Ectodermal cell (in vitro differentiated cells): ENCODE measurements around the gene IKZF1.

Source experiments
- H3K27ac ChIP-seq: 2 replicates; pipeline ENCODE4 v1.7.0; 2013; ENCODE audit warnings: mild to moderate bottlenecking, low read depth, low read length; ENCODE audit not compliant: insufficient read depth, poor library complexity, severe bottlenecking
- H3K27me3 ChIP-seq: 2 replicates; pipeline ENCODE4 v1.7.0; 2013; ENCODE audit warnings: mild to moderate bottlenecking, low read length; ENCODE audit not compliant: insufficient read depth, control insufficient read depth, poor library complexity, severe bottlenecking
- H3K36me3 ChIP-seq: one replicate; pipeline ENCODE4 v1.7.0; 2013; ENCODE audit warnings: low read length; ENCODE audit not compliant: control insufficient read depth, insufficient read depth
- H3K4me1 ChIP-seq: one replicate; pipeline ENCODE4 v1.7.0; 2013; ENCODE audit warnings: low read length; ENCODE audit not compliant: control insufficient read depth, insufficient read depth
- H3K4me3 ChIP-seq: 2 replicates; pipeline ENCODE4 v1.7.0; 2013; ENCODE audit warnings: low read depth, low read length, control low read depth; ENCODE audit not compliant: insufficient read depth
- H3K9me3 ChIP-seq: 2 replicates; pipeline ENCODE4 v1.7.0; 2013; ENCODE audit warnings: mild to moderate bottlenecking, low read length, moderate library complexity; ENCODE audit not compliant: control insufficient read depth
- WGBS, 2 experiments: methylation state at CpG; one replicate each; pipeline ENCODE4 v1.1.7; 2013; ENCODE audit warnings: missing lambda C conversion rate in 2 of 2; 5-methylcytosine and 5-hydroxymethylcytosine counted together

IKZF1 gene

GRCh38 chr7:50353894-50354595 lies 49.5 kb downstream of the IKZF1 start:
- Histone ChIP-seq H3K4me1 (peaks cover 4% of the 10 kb centered on the region), H3K27ac (no peak overlapping the region), H3K9me3 (no peaks in the 10 kb centered on the region), H3K27me3 (no peaks in the 10 kb centered on the region), H3K4me3 (no peak overlapping the region), H3K36me3 (no peaks in the 10 kb centered on the region)
- WGBS, 2 experiments, result 92 to 93% methylated on average over 9 of the region's 9 CpGs

- WGBS, 2 experiments, result 63 to 81% methylated on average over 6 to 8 of the region's 9 CpGs
- Histone ChIP-seq H3K4me3 (no peak overlapping the region), H3K27me3 (no peaks in the 10 kb centered on the region), H3K36me3 (no peaks in the 10 kb centered on the region), H3K9me3 (no peaks in the 10 kb centered on the region), H3K27ac (no peak overlapping the region), H3K4me1 (peaks cover 15% of the 10 kb centered on the region)
Measured at GRCh38 chr7:50355817-50356178, 51.3 kb downstream of the IKZF1 start.

- Histone ChIP-seq H3K27ac (no peak overlapping the region), H3K4me1 (peaks cover 15% of the 10 kb centered on the region), H3K36me3 (no peaks in the 10 kb centered on the region), H3K27me3 (no peaks in the 10 kb centered on the region), H3K9me3 (no peaks in the 10 kb centered on the region), H3K4me3 (no peak overlapping the region)
- WGBS, 2 experiments, result 93 to 96% methylated on average over 15 of the region's 15 CpGs
Measured at GRCh38 chr7:50356212-50356944, 51.9 kb downstream of the IKZF1 start.

- no peak overlapping the region for H3K4me3 ChIP-seq
- H3K4me1 ChIP-seq, result peaks cover 15% of the 10 kb centered on the region
- H3K27ac ChIP-seq, result no peak overlapping the region
- H3K36me3 ChIP-seq, result no peaks in the 10 kb centered on the region
- 96% methylated on average over 7 of the region's 7 CpGs for WGBS, 2 experiments
- H3K9me3 ChIP-seq, result no peaks in the 10 kb centered on the region
- H3K27me3 ChIP-seq, result no peaks in the 10 kb centered on the region
Measured at GRCh38 chr7:50356945-50357268, 52.4 kb downstream of the IKZF1 start.

GRCh38 chr7:50357426-50357825 lies 52.9 kb downstream of the IKZF1 start:
- no peak overlapping the region for H3K27ac ChIP-seq
- peaks cover 15% of the 10 kb centered on the region for H3K4me1 ChIP-seq
- no peaks in the 10 kb centered on the region for H3K9me3 ChIP-seq
- 97% methylated on average over 8 of the region's 8 CpGs for WGBS, 2 experiments
- no peaks in the 10 kb centered on the region for H3K27me3 ChIP-seq
- no peaks in the 10 kb centered on the region for H3K36me3 ChIP-seq
- no peak overlapping the region for H3K4me3 ChIP-seq

GRCh38 chr7:50358041-50358705 lies 53.7 kb downstream of the IKZF1 start:
- Histone ChIP-seq H3K4me3 (no peak overlapping the region), H3K9me3 (no peaks in the 10 kb centered on the region), H3K27me3 (no peaks in the 10 kb centered on the region), H3K4me1 (peaks cover 15% of the 10 kb centered on the region), H3K36me3 (no peaks in the 10 kb centered on the region), H3K27ac (no peak overlapping the region)
- WGBS, 2 experiments, result 91 to 92% methylated on average over 12 to 13 of the region's 13 CpGs

GRCh38 chr7:50358779-50359178 lies 54.3 kb downstream of the IKZF1 start:
- Histone ChIP-seq H3K27ac (no peak overlapping the region), H3K4me1 (peaks cover 15% of the 10 kb centered on the region), H3K36me3 (no peaks in the 10 kb centered on the region), H3K27me3 (no peaks in the 10 kb centered on the region), H3K9me3 (no peaks in the 10 kb centered on the region), H3K4me3 (no peak overlapping the region)
- WGBS, 2 experiments, result 90 to 95% methylated on average over 5 of the region's 5 CpGs

- Histone ChIP-seq H3K4me1 (peaks cover 15% of the 10 kb centered on the region), H3K27me3 (no peaks in the 10 kb centered on the region), H3K27ac (no peak overlapping the region), H3K36me3 (no peaks in the 10 kb centered on the region), H3K4me3 (no peak overlapping the region), H3K9me3 (no peaks in the 10 kb centered on the region)
- 93 to 95% methylated on average over 9 of the region's 9 CpGs for WGBS, 2 experiments
Measured at GRCh38 chr7:50359258-50359994, 54.9 kb downstream of the IKZF1 start.

GRCh38 chr7:50359995-50360925 lies 55.7 kb downstream of the IKZF1 start:
- Histone ChIP-seq H3K27ac (no peak overlapping the region), H3K27me3 (no peaks in the 10 kb centered on the region), H3K36me3 (no peaks in the 10 kb centered on the region), H3K4me3 (no peak overlapping the region), H3K4me1 (peaks cover 15% of the 10 kb centered on the region), H3K9me3 (no peaks in the 10 kb centered on the region)
- 85% methylated on average over 20 of the region's 20 CpGs for whole genome bisulfite sequencing, 2 experiments
